Transverse colon (tissue), 4 donors: ENCODE data around the gene GOT1. TPM values are rescaled to one million over a fixed set of nuclear protein-coding genes. Genes with fewer than 3 reads are reported as not detected.

ENCODE experiments used
- DNase-seq: peaks from one replicate; pipeline ENCODE4 v3.0.0-alpha.2; 2019
- H3K27ac ChIP-seq, 4 donors: fragments of 200-600 bp; sonication (generic); 2 replicates each; pipeline ENCODE4 v1.5.1; 2016 to 2018; ENCODE audit warnings: inconsistent platforms in 4 of 4
- H3K27me3 ChIP-seq: fragments of 200-600 bp; sonication (generic); 2 replicates; pipeline ENCODE4 v1.5.1; 2017; ENCODE audit warnings: inconsistent platforms
- H3K36me3 ChIP-seq, 4 donors: fragments of 200-600 bp; sonication (generic); 2 replicates each; pipeline ENCODE4 v1.5.1; 2017 to 2019; ENCODE audit warnings: inconsistent platforms in 4 of 4
- H3K4me1 ChIP-seq, 4 donors: fragments of 200-600 bp; sonication (generic); 2 replicates each; pipeline ENCODE4 v1.5.1; 2017 to 2020; ENCODE audit warnings: inconsistent platforms in 4 of 4
- H3K4me3 ChIP-seq, 4 donors: fragments of 200-600 bp; sonication (generic); 1 replicate in 1 of 4; 2 replicates in 3 of 4; pipeline versions ENCODE4 v1.5.1 to v1.6.1; 2017 to 2019; ENCODE audit warnings: inconsistent platforms in 4 of 4
- H3K9me3 ChIP-seq, 2 donors: fragments of 200-600 bp; sonication (generic); 2 replicates each; pipeline ENCODE4 v1.5.1; 2017 to 2019; ENCODE audit warnings: inconsistent platforms in 2 of 2
- CTCF ChIP-seq, 5 experiments: fragments of 200-600 bp in 3 of 5; fragments of 450-650 bp in 2 of 5; sonication (generic) in 3 of 5; IDR thresholded peaks; 1 replicate in 2 of 5; 2 replicates in 3 of 5; pipeline ENCODE4 v1.5.1; 2016 to 2017; ENCODE audit warnings: antibody characterized with exemption in 5 of 5, inconsistent platforms in 3 of 5, mild to moderate bottlenecking in 2 of 5, moderate library complexity in 1 of 5
- EP300 ChIP-seq: sonication (generic); formaldehyde crosslinking; IDR thresholded peaks from one replicate; pipeline ENCODE4 v1.6.1; 2017; ENCODE audit warnings: antibody characterized with exemption, low read depth
- POLR2A ChIP-seq: fragments of 450-650 bp; IDR thresholded peaks from one replicate; pipeline ENCODE4 v1.6.1; 2016; ENCODE audit warnings: antibody characterized with exemption, mild to moderate bottlenecking, moderate library complexity
- POLR2AphosphoS5 ChIP-seq, 3 donors: sonication (generic); formaldehyde crosslinking; IDR thresholded peaks; one replicate each; pipeline ENCODE4 v1.6.1; 2016; ENCODE audit warnings: antibody characterized with exemption in 3 of 3
- WGBS, 2 donors: methylation state at CpG; one replicate each; pipeline ENCODE4 v1.1.5; 2018; ENCODE audit warnings: low coverage in 1 of 2; 5-methylcytosine and 5-hydroxymethylcytosine counted together
- in situ Hi-C, 4 donors: fragments of 200-750 bp; cut with MboI; loops; one replicate each; pipeline versions ENCODE4 v1.15.0 to v1.15.1; 2017; ENCODE audit warnings: low sequenced_read_pairs in 3 of 4, low pct_ligation_motif_present in 1 of 4, low pct_unique_long_range_greater_than_20kb in 1 of 4
- intact Hi-C: fragments of 100-400 bp; cut with DNase I; formaldehyde crosslinking; loops from one replicate; pipeline ENCODE4 v1.15.1; 2023; ENCODE audit warnings: low total_unique reads
- total RNA-seq, 4 donors: library from RNA; depleted of rRNA; stranded (reverse); fragments of >200 nt; gene quantifications; one replicate each; pipeline ENCODE4 v1.1.0, GENCODE V29; 2016

The GOT1 gene
- total RNA-seq, 4 donors from 2014 or later = 54.5 to 94.3 (median 82.3) TPM

DNA sequence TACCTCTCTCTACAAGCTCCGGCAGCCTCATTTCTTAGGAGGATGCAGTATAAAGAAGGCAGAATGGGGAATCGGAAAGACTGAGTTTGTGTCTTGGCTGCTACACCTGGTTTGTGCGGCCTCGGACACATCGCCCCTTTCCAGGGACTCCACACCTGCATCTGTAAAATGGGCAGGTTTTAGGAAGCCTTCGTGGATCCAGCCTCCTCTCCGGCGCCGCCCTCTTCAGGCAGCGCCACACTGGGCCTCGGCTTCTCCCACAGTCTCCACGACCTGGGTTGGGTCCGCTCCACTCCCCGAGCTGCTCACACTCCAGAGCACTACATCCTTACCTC is 341 bp downstream of the GOT1 start:
- peak overlapping the region; percentile 91 to 99 (median 98) for H3K27ac ChIP-seq
- H3K4me1 ChIP-seq = peaks cover 12 to 52% (median 20%) of the 10 kb centered on the region in 4 donors
- TF ChIP-seq POLR2AphosphoS5 (IDR thresholded peaks at IDR 0.05) (no peak), POLR2A (no peak), CTCF (IDR thresholded peaks at IDR 0.05) (no peak), EP300 (no peak)
- no peaks in the 10 kb centered on the region for H3K27me3 ChIP-seq
- in situ Hi-C loops = loop anchor here (10.0 kb wide), 2 partner anchors 95 to 185 kb away; no protein-coding TSS in a partner anchor
- no peaks in the 10 kb centered on the region for H3K9me3 ChIP-seq
- intact Hi-C loops = loop anchor here (5.0 kb wide), 2 partner anchors 107 to 182 kb away; no protein-coding TSS in a partner anchor
- peaks cover 0 to 8% (median 3%) of the 10 kb centered on the region in 4 donors for H3K36me3 ChIP-seq
- DNase-seq = no peak
- peak overlapping the region; percentile 66 to 92 (median 78) for H3K4me3 ChIP-seq
- 5% methylated on average over 14 of the region's 14 CpGs; no CpG with 5 or more reads in 1 of the 2 donors for WGBS, 2 donors

DNA sequence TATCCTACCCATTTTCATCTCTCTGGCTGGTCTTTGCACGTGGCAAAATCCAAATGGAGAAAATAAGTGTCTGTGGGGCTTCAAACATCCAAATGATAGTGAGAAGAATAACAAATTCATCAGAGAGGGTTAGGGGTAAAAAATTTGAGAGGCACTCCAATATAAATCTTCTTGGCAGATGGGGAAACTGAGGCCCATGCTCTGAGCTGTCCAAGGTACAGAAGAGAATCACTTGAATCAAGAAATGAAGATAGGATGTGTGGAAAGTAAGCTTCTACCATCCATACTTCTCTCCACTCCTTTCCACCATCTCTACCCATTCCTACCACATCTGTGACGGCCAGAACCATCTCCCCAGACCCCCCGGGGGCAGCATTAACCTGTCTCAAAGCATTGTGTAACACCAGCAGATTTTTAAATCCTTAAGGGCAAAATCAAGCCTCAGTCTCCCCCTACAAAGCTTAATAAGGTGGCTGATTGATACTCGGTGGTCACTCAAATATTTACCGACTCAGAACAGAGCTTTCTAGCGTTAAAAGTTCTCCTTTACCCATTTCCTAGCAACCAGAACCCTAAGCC is 818 bp downstream of the GOT1 start:
- intact Hi-C loops = loop anchor here (5.0 kb wide), 2 partner anchors 108 to 183 kb away; no protein-coding TSS in a partner anchor

DNA sequence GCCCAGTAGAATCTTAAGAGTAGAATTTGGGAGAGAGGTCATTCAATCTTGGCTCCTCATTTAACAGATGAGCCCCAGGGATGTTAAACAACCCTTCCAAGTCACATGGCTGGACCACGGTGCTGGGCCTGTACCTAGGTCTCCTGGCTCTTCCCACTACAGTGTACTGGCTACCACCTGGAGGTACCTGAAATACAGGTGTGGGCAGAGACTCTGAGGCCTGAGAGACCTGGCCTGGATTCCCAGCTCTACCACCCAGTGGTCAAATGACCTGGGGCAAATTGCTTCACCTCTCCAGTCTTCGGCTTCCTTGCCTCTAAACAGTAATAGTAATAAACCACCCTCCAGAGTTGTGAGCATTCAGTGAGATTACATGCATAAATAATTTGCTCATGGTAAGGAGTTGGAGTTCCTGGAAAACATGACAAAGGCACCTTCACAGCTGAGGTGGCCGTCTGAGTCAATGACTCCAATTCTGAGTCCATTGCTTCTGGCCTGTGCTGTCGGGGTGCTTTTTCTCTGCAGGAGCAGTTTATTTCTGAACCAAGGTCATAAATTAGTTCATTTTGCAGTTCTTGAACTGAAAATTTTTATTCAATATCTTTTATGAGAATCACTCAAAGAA is 2.7 kb downstream of the GOT1 start:
- in situ Hi-C loops (no loop called here), intact Hi-C loops (no loop called here)
- no peak for DNase-seq
- TF ChIP-seq POLR2A (no peak), CTCF (IDR thresholded peaks at IDR 0.05) (no peak), POLR2AphosphoS5 (IDR thresholded peaks at IDR 0.05) (no peak)
- WGBS, 2 donors = 86% methylated on average over 1 to 4 of the region's 4 CpGs
- Histone ChIP-seq H3K9me3 (no peaks in the 10 kb centered on the region), H3K4me1 (peaks cover 12 to 33% (median 19%) of the 10 kb centered on the region in 4 donors), H3K27me3 (no peaks in the 10 kb centered on the region), H3K36me3 (peaks cover 0 to 16% (median 6%) of the 10 kb centered on the region in 4 donors), H3K4me3 (no peak overlapping the region), H3K27ac (no peak overlapping the region)

More for the DNA sequence above, 818 bp downstream of the GOT1 start:
- Histone ChIP-seq H3K4me1 (peaks cover 12 to 49% (median 20%) of the 10 kb centered on the region in 4 donors), H3K4me3 (peak overlapping the region; percentile 66 to 92 (median 78)), H3K36me3 (peaks cover 0 to 12% (median 6%) of the 10 kb centered on the region in 4 donors), H3K27ac (peak overlapping the region; percentile 91 to 99 (median 98)), H3K27me3 (no peaks in the 10 kb centered on the region), H3K9me3 (no peaks in the 10 kb centered on the region)
- 16 to 53% methylated on average over 3 to 6 of the region's 6 CpGs for WGBS, 2 donors
- TF ChIP-seq POLR2AphosphoS5 (IDR thresholded peaks at IDR 0.05) (no peak), POLR2A (no peak), CTCF (IDR thresholded peaks at IDR 0.05) (no peak), EP300 (no peak)
- in situ Hi-C loops = loop anchor here (10.0 kb wide), 2 partner anchors 95 to 185 kb away; no protein-coding TSS in a partner anchor
- no peak for DNase-seq

DNA sequence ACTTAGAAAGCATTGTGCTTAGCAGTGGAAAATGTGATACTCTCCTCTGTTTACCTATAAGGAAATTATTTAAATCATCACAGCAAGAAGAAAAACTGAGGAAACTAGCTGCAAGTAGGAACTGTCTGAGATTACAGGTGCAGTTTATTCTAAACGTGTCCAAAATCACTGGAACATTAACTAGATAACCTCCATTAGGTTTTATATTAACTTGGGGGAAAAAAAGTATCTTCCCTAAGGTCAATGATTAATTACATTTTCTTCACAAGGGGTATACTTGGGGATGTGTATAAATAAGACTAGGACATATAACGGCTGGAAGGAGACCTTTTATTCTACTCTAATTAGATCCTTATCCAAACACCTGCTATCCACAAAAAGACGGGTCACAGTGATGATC is 3.7 kb downstream of the GOT1 start:
- TF ChIP-seq CTCF (IDR thresholded peaks at IDR 0.05) (no peak), EP300 (no peak), POLR2AphosphoS5 (IDR thresholded peaks at IDR 0.05) (no peak), POLR2A (no peak)
- Histone ChIP-seq H3K9me3 (no peaks in the 10 kb centered on the region), H3K27ac (no peak overlapping the region), H3K27me3 (no peaks in the 10 kb centered on the region), H3K4me1 (peaks cover 8 to 23% (median 13%) of the 10 kb centered on the region in 4 donors), H3K4me3 (no peak overlapping the region), H3K36me3 (peaks cover 0 to 16% (median 6%) of the 10 kb centered on the region in 4 donors)
- in situ Hi-C loops = no loop called here
- DNase-seq = no peak
- intact Hi-C loops = no loop called here
- WGBS, 2 donors = 44 to 47% methylated on average over 3 of the region's 3 CpGs
